ENCODE measurements around the gene TNFSF12.
"Not testable (repeated sequence)": the region's sequence is repeated elsewhere in the genome, so short reads cannot be mapped to it uniquely, and the experiment has no call there.

The TNFSF12 gene

DNA sequence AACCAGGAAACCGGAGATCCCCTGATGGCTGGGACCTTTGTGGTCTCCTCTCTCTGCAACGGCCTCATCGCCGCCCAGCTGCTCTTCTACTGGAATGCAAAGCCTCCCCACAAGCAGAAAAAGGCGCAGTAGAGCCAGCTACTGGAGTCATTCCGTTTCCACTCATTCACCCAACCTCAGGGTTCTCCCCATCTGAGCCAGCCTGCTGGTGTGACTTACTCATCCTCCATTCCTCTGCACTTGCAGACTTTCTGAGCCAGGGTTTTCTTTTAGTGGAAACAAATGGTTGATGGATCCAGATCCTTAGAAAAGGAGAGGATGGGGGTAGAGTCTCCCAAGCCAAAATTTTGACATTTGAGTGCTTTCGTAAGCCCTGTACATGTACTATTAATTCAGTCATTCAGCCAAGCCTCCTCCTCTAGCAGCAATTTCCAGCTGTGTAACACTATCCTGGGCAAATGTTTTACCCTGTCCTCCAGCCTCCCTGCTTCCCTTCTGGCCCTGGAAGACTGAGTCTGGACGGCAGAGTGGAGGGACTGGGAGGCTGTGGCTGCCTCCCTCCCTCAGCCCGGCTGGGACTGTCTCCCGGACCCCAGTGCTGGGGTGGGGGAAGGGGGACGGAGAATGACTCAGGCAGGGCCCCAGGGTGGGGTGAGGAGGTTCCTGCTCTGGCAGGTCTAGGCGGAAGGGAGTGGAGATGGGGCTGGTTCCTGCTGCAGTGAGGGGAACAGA, 38.7 kb downstream of the TNFSF12 start:
- peak; percentile 94 for DNase-seq (ENCODE audit: low read depth)

DNA sequence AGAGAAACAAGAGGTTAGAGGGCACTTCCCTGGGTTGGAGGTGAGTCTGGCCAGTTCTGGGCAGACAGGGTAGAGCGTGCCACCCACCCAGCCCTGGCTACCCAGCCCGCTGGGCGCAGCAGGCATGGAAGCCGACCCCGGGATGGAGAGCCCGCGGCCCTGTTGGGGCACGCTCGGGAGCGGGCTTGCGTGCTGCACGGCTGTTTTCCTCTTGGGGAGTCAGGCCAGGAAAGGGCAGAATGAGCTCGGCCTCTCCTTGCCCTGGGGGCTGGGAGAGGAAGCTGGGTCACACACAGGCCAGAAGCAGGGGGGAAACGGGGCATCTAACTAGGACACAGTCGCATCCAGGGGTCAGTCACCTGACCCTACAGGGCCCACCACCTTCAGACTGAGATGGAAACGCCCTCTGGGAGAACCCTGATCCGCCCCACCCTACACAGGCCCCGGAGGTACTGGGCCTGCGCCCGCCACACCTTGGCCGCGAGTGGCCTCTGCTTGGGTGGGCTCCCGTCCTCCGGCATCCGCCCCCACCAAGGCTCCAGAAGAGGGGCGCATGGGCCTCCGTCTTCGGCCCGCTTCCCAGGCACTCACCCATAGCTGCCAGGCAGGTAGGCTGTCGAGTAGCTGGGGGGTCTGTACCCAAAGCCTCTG, 39.8 kb downstream of the TNFSF12 start:
- DNase-seq (ENCODE audit: low read depth) = no peak

DNA sequence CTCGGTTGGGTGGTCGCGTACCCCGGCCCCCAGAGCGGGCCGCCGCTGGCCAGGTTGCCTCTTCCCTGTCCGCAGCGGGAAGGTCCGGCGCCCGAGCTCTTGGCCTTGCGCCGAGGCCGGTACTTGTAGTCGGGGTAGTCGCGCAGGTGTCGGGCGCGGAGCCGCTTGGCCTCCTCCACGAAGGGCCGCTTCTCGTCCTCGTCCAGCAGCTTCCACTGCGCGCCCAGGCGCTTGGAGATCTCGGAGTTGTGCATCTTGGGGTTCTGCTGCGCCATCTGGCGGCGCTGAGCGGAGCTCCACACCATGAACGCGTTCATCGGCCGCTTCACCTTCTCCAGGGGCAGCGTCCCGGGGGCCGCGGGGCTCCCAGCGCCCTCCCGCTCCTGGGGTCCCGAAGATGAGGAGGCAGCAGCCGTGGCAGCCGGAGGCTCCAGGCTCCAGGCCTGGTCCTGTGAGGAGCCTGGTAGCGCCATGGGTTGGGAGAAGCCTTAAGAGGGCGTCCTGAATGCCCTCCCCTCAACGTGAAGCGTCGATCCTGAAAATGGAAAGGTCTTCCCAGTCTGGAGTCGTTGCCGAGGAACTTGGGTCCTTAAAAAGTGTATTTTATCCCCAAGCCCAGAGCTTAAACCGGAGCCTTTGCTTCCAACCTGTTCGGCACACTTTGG, 40.5 kb downstream of the TNFSF12 start:
- peak; percentile 77 for DNase-seq (ENCODE audit: low read depth)

DNA sequence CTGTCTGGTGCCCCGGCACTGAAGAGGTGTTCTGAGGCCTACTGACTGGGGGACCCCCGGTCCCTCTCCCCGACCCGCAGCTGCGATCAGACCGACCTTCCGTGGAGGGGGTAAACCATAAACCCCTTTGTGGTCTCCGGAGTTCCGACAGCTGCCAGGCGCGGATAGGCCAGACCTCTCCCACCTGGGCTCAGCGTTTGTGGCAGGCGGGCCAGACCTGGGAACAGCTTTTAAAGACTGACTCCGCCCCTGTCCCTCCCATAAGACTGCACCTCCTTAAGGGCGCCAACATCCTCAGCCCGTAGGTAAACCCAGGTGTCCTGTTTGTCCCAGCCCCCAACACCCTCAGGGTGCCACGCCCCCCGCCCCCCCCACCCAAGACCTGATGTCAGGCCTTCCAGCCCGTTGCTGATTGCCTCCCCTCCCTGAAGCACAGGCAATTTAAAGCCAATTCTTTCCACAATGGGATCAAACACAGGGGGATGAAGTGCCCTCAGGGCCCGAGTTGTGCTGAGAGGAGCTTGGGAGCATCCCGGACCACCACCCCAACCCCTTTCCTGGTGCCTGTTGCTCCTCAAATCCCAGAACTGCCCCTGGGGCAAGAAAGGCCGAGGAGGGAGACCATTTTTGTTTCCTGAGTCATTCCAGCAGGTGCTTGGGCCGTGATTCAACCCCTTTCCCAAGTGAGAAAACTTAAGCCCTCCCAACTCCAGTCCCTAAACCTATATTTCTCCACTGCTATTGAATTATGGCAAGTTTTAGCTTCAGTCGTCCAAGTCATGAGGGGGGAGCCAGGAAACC, 41.2 kb downstream of the TNFSF12 start, which contains the start of gene SOX15:
SOX15 (minus strand) TSS at position 204 of the 801 bp plus-strand sequence. CDS start 418 bp downstream, outside the sequence.
- DNase-seq (ENCODE audit: low read depth) = no peak

DNA sequence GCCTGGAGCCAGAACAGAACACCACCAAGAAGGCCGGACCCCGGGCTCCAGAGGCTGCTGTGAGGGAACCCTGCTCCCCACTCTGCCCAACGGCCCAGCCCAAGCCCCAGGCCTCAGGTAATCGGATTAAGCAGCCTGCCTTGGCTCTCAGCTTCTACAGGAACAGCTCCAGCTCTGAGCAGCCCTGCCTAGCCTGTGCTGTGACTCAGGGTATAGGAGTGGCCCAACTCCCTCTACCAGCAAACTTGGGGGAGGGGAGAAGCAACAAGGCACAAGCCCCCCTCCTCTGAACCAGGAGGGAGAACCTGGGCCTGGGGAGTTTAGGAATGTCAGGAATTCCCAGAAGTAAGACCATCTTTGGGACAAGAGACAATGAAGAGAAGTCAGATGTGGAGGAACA, 41.9 kb downstream of the TNFSF12 start:
- peak; percentile 64 for DNase-seq (ENCODE audit: low read depth)

DNA sequence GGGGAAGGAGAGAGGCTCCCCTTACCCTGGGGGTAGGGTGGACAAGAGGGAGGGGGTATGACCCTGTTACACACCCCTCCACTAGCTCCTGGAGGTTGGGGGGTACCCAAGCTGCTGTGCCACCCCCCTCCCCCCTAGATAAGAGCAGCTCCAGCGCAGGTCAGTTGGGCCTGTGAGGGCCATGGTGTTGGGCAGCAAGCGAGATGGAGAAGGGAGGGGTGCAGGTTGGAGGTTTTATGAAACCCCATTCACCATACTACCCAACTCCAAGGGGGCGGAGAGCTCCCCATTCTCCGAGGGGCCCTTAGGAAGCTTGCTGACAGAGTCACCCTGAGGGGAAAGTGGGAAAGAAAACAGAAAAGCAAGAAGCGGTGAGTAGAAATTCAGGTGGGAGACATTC, 42.7 kb downstream of the TNFSF12 start:
- no peak for DNase-seq (ENCODE audit: low read depth)

DNA sequence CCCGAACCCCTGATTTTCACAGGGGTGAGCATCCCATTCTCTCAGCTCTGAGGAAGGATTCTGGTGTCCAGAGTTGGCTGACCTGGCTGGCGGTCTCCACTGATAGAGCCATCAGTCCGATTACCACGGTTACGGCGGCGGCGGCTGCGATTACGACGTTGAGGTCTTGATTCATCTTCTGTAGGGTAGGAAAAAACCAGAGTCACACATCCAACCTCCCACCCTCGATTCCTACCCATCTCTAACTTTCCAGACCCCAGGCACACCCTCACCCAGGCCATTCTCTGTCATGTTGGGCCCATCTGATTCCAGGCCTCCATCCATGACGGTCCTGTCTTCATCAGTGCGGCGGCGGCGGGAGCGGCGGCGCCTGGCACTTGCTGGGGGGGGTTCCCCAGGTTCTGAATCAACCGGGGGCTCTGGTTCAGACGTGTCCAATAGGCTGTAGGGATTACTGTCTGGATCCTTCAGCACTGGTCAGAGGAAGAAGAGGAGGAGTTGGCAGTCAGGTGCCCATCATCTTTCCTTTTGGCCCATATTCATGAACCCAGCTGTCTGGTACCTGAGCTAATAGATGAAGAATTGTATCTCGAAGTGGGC, 43.7 kb downstream of the TNFSF12 start:
- no peak for DNase-seq (ENCODE audit: low read depth)

DNA sequence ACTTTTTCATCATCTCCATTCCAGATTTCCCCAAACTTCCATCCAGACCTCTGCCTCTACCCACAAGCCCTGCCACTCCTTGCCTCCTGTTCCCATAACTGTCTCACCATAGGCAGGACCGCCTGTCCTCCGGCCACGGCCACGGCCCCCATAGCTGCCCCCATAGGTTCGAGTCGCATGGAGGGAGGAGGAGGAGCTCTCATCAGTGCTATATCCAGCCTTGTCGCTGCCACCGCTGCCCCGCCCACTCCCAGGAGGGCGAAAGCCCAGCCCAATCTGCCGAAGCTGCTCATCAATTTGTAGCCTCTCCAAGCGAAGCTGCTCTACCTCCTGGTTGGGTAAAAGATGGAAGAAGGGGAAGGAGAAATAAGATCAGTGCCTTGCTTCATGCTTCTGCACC, 44.4 kb downstream of the TNFSF12 start:
- no peak for DNase-seq (ENCODE audit: low read depth)

DNA sequence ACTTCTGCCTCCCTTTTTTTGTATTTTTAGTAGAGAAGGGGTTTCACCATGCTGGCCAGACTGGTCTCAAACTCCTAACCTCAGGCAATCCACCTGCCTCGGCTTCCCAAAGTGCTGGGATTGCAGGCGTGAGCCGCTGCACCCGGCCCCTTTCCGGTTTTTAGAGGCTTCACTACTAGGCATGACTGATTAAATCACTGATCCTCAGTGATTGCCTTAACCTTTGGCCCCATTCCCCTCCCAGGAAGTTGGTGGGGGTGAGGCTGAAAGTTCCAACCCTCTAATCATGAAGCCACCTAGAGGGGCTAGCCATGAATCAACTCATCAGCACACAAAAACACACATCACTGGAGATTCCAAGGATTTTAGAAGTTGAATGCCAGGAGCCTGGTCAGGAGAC, 48.7 kb downstream of the TNFSF12 start:
- DNase-seq (ENCODE audit: low read depth) = not testable (repeated sequence)

DNA sequence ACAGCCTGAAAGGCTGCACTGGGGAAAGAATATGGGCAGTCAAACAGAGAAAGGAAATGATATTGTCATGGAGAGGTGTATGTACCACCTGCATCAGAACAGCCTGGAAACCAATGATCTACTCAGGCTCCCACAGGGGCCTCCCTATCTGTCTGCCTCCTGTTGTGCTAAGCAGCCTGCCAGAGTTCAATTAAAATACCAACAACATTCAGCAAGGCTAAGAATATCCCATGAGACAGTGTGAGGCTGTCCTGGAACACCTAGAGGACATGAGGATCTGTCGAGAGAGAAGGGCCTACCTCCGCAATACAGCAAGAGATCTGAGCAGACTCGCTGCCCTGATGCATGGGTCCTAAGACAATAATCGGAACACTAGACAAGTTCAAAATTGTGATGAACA, 57.4 kb downstream of the TNFSF12 start:
- no peak for DNase-seq (ENCODE audit: low read depth)
